GM12872 (cell line): ENCODE results near the gene AGFG1.

Experiments used
- CTCF ChIP-seq: IDR thresholded peaks from 3 replicates; pipeline ENCODE4 v1.5.1; 2011; ENCODE audit warnings: low read depth, mild to moderate bottlenecking, low read length, moderate library complexity; ENCODE audit not compliant: insufficient read depth

The AGFG1 gene

GRCh38 chr2:227453810-227454209 is 18.1 kb upstream of the AGFG1 start:
- no peak for TF ChIP-seq CTCF

- no peak for TF ChIP-seq CTCF
These were observed 17.6 kb upstream of the AGFG1 start for GRCh38 chr2:227454323-227454860.

GRCh38 chr2:227455200-227455599 is 16.8 kb upstream of the AGFG1 start:
- no peak for TF ChIP-seq CTCF

- TF ChIP-seq CTCF, result no peak
These were observed 15.9 kb upstream of the AGFG1 start for GRCh38 chr2:227456102-227456501.

GRCh38 chr2:227456772-227457171 is 15.2 kb upstream of the AGFG1 start:
- TF ChIP-seq CTCF, result no peak

- TF ChIP-seq CTCF, result no peak
These were observed 11.9 kb upstream of the AGFG1 start for GRCh38 chr2:227460070-227460485.

GRCh38 chr2:227460833-227461232 is 11.1 kb upstream of the AGFG1 start:
- no peak for TF ChIP-seq CTCF
